Embryonic facial prominence (tissue), 1 donor: ENCODE measurements around the gene ALG8.
"Not testable (repeated sequence)": the region's sequence is repeated elsewhere in the genome, so short reads cannot be mapped to it uniquely, and the experiment has no call there.

Experiments
- DNase-seq: peaks from one replicate; pipeline ENCODE4 v3.0.0-alpha.2; 2016; ENCODE audit errors: extremely low spot score

The ALG8 gene

DNA sequence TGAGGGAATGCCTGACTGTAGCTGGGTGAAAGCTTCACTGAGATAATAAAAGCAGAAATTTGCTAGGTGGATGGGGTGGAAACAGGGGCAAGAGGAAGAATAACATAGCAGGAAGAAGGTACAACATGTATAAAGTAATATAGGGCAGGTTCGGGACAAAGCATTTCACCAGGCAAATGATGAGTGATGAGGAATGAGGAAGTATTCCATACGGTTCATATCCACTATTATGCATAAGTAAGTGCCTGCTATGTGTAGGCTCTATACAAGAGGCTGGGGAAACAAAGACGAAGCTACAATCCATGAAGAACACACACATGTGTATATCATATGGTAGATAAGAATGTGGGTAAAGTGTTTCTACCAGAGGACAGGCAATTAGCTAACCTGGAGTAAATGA is 67.7 kb downstream of the ALG8 start:
- no peak for DNase-seq

GRCh38 chr11:78070621-78071020 is 68.8 kb downstream of the ALG8 start:
- no peak for DNase-seq

DNA sequence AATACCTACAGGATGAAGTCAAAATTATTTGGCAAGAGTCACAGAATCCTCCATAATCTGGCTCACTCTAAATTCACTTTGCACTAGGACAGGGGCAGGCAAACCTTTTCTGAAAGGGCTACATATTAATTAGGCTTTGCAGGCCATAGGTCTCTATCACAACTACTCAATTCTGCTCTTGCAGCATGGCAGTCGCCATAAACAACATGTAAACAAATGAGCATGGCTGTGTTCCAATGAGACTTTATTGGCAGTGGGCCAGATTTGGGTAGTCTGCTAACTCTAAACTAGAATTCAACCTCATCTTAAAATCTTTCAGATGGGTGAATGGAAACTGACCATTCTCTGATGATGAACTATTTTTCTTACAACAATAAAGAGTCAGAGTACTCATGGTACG is 70.0 kb downstream of the ALG8 start:
- no peak for DNase-seq

- DNase-seq: no peak
These were observed 71.7 kb downstream of the ALG8 start for GRCh38 chr11:78067704-78068103.

DNA sequence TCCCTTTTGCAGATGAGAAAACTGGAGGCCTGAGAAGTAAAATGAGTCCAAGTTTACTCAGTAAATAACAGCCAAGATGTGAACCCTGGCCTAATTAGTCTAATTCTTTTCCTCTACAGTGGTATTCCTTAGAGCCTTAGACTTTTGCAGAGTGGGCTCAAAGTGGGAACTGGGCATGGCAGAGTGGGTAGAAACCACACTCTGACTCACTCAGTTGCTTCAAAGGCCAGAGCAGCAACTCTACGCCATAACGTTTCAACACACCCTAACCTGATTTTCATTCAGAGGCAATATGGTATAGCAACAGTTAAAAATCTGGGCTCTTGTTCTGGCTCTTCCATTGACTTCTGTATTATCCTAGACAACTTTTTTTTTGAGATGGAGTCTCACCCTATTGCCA is 73.0 kb downstream of the ALG8 start:
- no peak for DNase-seq

GRCh38 chr11:78065203-78065602 is 74.2 kb downstream of the ALG8 start:
- no peak for DNase-seq

DNA sequence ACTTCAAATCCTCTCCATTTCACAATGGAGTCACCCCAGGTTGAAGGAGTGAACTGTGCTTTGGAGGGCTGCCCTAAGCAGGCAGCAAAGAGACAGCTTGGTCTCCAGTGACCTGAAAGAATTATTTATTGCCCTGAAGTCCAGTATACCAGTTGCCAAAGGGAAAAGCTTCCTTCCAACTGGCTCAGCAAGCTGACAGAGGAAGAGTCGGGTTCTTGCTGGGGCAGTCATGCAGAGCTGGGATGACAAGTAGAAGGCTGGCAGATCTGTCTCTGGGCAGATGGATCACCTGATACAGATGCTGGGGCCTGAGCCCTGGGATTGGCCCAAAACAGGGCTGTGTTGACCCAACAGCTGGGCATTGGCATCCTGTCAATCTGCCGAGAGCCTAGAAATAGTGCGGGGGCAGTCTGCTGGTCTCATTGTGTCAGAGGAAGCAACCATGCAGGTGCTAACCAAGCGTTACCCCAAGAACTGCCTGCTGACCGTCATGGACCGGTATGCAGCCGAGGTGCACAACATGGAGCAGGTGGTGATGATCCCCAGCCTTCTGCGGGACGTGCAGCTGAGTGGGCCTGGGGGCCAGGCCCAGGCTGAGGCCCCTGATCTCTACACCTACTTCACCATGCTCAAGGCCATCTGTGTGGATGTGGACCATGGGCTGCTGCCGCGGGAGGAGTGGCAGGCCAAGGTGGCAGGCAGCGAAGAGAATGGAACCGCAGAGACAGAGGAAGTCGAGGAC is 75.8 kb downstream of the ALG8 start, which contains the start of gene THRSP:
Gene THRSP, plus strand, starts transcription at position 422 of the 742 bp plus-strand sequence. Its CDS starts 21 bp downstream, at position 443.
- DNase-seq: no peak

GRCh38 chr11:78062671-78063070 is 76.8 kb downstream of the ALG8 start:
- no peak for DNase-seq

- no peak for DNase-seq
These were observed 77.5 kb downstream of the ALG8 start for GRCh38 chr11:78061921-78062311.

- DNase-seq: no peak
These were observed 78.1 kb downstream of the ALG8 start for GRCh38 chr11:78061088-78061920.

- no peak for DNase-seq
These were observed 78.9 kb downstream of the ALG8 start for GRCh38 chr11:78060533-78060932.

DNA sequence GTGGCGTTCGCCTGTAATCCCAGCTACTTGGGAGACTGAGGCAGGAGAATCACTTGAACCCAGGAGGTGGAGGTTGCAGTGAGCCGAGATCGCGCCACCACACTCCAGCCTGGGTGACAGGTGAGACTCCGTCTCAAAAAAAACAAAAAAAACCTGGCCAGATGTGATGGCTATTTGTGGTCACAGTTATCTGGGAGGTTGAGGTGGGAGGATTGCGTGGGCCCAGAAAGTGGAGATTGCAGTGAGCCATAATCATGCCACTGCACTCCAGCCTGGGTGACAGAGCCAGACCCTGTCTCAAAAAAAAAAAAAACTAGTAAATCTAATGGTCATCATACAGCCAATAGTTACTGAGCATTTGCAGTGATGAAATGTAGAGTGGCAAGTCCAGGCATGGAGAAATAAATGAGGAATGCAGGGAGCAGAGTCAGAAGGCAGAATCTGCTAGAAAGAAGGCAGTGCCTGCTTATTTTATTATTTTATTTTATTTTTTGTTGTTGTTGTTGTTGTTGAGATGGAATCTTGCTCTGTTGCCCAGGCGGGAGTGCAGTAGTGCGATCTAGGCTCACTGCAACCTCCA is 79.6 kb downstream of the ALG8 start:
- DNase-seq: not testable (repeated sequence)

GRCh38 chr11:78057462-78058055 is 81.9 kb downstream of the ALG8 start:
- no peak for DNase-seq

DNA sequence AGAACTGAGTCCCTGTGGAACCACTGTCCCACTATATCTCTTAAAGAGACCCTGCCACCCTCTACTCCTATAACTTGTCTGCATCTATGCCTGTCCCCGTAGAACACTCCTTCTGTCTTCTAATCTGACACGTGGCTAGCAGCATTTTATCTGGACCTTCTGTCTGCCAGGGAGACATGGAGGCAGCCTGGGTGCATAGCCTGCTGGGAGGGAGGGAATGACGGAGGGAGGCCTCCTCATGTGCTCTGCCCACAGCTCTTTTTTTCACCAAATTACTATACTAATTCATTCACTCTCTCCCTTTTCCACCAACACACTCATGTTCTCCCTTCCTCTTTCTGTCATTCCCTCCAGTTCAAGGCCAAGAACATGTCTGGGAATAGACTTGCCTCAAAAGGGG is 83.3 kb downstream of the ALG8 start:
- no peak for DNase-seq

DNA sequence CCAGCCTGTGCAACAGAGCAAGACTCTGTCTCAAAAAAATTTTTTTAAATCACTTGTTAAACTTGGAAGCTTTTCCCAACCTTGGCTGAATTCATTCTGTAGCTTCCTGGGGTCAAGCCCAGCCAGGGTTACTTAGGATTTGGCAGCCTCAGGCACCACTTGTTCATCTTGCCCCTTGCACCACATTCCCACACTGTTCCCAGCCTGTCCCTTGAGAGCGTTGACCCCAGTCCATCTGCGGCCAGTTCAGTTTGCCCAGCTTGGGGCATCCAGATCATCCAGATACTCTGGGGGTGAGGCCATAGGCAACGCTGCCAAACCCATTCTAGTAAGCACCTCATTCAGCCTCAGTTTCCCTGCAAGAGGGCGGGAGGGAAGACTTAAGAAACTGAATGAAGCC is 84.5 kb downstream of the ALG8 start:
- DNase-seq: no peak

DNA sequence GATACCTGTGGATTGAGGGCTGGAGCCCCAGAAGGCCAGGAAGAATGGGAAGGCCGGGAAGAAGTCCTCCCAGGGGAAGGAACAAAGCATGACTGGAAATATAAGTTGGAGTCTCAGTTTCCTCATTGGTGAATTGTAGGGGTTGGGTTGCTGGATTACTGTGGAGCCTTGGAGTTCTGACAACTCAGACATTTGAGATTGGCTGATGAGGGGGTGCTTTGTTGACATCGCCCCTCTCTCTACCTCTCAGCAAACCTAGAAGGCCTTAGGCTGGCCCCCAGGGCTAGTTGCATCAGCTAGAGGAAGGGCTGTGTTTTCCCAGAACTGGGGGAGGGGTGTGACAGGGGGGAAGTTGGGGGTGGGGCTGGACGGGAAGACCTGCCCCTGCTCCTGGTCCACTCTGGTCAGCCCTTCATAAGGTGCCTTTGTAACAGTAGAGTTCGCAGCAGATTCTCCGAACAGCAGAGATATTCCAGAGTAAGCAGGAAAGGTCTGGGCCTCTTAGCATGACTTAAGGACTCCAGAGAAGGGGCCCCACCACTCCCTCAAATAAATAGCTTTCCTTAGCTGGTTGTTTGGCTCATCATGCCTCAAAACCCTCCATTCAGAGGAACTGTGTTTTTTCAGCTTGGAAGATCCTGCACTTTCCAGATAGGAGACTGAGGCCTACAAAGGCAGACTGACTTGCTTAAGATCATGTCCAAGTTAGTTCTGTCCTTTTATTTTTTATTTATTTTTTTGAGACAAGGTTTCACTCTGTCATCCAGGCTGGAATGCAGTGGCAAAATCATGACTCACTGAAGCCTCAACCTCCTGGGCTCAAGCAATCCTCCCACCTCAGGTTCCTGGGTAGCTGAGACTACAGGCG is 88.2 kb downstream of the ALG8 start:
- no peak for DNase-seq
